ENCODE data around the gene TINAGL1.

TINAGL1 gene, protein sequence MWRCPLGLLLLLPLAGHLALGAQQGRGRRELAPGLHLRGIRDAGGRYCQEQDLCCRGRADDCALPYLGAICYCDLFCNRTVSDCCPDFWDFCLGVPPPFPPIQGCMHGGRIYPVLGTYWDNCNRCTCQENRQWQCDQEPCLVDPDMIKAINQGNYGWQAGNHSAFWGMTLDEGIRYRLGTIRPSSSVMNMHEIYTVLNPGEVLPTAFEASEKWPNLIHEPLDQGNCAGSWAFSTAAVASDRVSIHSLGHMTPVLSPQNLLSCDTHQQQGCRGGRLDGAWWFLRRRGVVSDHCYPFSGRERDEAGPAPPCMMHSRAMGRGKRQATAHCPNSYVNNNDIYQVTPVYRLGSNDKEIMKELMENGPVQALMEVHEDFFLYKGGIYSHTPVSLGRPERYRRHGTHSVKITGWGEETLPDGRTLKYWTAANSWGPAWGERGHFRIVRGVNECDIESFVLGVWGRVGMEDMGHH

DNA sequence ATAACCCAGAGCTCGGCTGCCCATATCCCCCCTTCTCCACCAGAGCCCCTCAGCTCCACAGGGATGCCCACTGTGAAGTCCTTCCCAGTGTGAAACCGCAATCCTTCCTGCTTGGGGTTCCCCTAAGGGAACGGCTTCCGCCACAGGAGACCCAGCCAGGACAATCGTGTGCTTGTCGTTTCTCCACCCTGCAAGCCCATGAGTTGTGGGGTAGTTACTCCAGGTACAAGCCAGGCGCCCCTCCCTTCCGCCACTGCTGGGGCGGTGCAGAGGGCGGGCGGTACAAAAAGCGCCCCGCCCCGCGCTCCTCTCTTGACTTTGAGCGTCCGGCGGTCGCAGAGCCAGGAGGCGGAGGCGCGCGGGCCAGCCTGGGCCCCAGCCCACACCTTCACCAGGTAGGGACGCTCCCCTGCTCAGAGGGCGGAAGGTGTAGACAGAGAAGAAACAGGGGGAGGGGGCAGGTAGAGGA is at the start of gene TINAGL1:
Gene TINAGL1, plus strand, starts transcription at position 315 of the 469 bp plus-strand sequence. CDS start 634 bp downstream, outside the sequence.
- DNase-seq = no peak

DNA sequence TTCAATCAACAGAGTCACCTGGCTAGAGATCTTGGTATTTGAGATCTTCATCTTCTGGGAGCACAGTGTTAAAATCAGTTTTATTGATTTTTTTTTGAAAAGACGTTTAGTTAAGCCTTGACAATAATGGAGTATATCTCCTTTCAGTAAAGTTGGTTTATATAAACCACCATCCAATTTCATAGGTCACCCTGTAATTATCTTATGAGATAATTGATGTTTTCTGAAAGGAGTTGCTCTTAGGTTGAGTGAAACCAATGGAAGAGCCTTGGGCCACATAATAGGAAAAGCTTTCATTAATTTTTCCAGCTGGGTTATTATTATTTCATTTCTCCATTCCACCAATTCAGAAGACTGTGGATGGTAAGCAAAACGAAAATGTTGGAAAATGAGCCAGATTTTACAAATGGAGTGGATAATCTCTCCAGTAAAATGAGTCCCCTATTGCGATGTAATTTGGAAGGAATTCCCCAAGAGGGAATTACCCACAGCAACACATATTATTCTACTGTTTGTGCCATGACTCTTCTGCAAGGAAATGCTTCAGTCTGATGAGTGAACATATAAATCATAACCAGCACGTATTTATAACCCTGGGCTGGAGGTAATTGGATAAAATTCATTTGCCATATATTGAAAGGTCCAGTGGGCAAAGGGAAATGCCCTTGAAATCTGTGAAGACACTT is 46.2 kb upstream of the TINAGL1 start:
- no peak for DNase-seq

DNA sequence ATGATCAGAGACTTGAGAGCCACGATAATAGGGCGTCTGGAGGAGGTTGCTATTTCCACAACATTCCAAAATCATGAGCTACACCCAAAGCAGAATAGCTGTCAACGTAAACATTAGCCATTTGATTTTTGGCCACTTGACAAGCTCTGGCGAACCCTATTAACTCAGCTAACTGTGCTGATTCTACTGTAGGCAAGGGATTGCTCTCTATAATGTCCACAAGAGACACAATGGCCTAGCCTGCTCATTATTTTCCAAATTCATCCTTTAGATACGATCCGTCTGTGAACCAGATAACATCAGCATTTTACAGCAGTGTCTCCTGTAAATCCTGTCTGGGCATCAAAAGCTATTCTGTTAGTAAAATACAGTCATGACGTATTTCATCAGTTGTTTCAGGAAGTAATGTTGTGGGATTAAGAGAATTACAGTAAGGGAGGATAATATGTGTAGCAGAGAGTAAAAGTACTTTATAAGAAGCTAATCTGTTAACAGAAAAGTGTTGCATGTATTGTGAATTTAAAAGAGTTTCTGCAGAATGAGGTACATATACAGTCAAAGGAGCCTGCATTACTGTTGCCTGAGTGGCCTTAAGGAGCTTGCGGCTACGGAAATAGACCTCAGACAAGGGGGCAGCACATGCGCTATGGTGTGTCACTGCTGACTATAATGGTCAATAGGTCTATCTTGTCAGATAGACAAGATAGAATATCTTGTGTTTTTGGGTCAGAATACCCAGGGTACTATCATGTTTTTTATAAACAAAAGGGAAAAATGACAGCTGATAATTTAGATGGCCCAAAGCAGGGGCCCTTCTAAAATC is 44.9 kb upstream of the TINAGL1 start:
- DNase-seq = no peak

- no peak for DNase-seq
Observed at GRCh38 chr1:31532173-31532572, 44.1 kb upstream of the TINAGL1 start.

GRCh38 chr1:31535561-31535960 is 40.8 kb upstream of the TINAGL1 start:
- no peak for DNase-seq

DNA sequence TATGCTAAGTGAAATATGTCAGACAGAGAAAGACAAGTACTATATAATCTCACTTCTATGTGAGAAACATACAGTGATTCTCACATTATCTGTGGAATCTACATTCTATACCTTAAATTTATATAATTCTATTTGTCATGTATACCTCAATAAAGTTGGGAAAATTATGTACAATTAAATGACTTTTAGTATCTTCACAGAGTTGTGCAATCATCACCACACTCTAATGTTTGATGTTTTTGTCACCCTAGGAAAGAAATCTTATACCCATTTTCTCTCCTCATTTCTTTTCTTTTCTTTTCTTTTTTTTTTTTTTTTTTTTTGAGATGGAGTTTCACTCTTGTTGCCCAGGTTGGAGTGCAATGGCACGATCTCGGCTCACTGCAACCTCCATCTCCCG is 37.0 kb upstream of the TINAGL1 start:
- DNase-seq = no peak

DNA sequence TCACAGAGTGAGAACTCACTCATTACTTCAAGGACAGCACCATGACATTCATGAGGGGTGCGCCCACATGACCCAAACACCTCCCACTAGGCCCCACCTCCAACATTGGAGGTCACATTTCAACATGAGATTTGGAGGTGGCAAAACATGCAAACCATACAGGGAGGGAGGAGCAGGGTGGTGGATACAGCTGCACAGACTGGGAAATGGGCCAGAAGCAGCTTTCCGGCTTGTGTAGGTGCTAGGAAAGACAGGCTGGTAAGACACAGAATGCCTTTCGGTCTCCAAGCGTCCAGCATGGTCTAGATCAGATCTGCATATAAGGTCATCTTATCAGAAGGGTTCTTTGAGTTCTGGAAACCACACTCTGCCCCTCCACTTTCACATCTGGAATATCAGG is 35.1 kb upstream of the TINAGL1 start:
- no peak for DNase-seq

GRCh38 chr1:31545927-31546540 is 30.3 kb upstream of the TINAGL1 start:
- no peak for DNase-seq

DNA sequence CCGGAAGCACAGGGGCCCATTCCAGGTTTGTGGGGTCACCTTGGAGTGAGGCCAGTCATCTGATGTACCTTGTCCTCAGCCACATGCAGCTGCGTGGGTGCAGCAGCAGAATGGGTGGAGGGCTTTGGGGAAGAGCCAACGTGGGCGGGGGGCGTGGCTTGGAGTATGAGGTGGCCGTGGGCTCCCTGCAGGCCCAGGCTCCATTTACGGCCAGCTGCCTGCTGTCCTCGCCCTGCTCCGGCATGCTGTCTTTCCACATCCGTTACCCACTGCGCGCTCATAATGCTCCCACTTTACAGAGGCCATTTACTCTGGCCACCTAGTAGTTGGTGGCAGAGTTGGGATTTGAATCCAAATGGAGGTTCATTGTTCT is 27.8 kb upstream of the TINAGL1 start:
- DNase-seq = no peak

DNA sequence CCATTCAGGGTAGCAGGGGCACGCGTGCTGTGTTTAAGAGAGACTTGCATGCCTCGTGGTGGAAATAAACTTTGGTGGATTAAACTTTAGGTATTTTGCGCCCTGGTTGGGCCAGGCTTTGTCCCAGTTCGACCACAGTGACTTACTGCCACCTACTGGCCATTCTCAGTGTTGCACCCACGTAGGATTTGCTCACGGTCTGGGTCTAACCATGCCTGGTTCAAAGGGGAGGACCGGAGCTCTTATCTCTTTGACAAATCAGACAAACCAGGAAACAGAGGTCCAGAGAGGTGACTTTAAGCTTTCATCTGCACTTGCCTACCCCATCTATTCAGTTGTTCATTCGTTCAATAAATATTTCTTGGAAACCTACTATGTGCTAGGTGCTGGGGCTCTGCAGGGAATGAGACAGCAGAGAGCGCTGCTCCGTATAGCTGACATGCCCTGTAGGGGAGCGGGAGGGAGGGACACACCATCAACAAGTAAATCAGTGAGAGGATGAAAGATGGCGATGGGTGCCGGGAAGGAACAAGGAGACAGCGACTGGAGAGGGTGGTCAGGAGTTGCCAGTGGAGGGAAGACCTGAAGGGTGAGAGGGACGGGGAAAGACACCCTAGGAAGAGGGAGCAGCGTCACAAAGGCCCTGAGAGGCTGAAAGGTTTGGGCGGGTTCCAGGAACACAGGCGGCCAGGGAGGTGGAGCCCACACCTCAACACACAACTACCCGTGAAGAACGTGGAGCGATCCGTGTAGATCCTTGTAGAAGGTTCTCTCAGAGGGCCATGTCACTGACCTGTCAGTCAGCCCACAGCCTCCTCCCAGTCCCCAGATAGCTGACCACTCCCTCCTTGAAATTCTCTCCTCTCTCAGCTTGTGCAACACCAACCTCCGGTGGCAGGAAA is 27.2 kb upstream of the TINAGL1 start:
- peak; percentile 78 for DNase-seq

DNA sequence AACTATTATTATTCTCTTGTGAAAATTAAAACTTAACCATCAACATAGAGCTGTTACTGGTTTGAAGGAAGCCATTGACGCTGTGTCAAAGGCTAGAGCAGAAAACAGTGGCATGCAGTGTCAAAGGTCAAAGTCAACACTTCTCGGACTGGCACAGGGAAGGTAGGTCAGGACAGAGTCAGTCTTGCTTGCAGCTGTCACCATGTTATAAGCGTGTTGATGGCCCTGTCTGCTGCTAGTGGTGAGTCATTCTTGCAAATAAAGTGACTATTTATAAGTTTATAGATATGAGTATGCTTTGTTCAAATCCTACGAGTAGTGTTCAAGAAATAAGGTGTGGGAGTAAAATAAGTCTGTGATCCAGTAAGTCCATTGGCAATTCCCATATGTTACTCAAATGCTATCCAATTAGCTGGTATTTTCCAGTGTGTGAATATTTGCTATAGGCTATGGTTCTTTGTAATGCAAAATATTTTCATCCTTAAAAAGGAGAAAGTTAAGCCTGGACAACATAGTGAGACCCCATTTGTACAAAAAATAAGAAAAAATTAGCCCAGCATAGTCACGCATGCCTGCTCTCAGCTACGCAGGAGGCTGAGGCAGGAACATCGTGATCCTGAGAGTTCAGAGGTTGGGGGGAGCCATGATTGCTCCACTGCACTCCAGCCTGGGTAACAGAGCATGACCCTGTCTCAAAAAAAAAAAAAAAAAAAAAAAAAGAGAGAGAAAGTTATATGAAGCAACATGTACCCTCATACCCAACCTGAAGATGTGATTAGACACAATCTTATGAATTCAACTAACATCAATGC is 26.3 kb upstream of the TINAGL1 start:
- no peak for DNase-seq

DNA sequence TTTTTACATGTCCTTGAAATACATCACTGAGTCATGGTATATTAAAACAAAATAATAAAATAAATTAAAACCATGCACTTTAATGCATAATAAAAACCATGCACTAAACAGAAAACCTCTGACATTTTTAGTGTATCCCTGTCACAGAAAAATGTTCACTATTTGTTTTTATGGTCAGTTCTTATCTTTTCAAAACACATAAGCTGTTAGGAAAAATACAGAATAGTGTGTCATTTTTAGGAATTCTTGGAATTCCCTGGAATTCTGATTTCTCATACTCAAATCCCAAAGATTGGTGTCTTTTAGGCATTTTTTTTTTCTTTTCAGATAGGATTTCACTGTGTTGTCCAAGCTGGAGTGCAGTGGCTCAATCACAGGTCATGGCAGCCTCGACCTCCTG is 25.1 kb upstream of the TINAGL1 start:
- no peak for DNase-seq

DNA sequence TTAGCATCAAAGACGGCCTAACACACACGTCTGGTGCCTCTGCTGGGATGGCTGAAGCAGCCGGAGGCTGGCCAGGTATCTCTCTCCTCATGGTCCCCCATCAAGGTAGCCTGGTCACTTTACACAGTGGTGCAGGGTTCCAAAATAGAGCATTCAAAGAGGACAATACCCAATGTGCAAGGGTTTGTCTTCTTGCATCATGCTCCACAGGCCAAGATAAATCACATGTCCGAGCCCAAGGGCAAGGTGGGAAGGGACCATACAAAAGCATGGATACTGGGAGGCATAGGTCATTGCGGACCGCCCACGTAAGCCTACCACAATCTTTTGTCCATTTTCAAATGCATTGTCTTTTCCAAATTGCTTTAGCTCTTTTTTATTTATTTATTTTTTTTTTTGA is 23.8 kb upstream of the TINAGL1 start:
- DNase-seq = no peak

DNA sequence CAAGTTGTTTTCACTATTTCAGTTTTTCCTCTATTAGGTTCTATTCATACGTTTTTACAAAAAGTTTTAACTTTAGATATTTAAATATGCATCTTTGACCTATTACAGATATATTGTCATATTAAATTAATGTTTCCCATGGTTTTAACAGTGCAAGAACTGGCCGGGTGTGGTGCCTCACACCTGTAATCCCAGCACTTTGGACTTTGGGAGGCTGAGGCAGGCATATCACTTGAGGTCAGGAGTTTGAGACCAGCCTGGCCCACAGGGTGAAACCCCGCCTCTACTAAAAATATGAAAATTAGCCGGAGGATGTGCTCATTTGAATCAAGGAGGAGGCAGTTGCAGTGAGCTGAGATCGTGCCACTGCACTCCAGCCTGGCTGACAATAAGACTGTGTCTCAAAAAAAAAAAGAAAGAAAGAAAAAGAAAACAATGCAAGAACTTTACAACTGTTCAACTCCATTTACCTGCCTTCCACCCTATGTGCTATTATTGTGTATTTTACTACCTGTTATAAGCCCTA is 19.8 kb upstream of the TINAGL1 start:
- no peak for DNase-seq

- no peak for DNase-seq
Observed at GRCh38 chr1:31559715-31560114, 16.6 kb upstream of the TINAGL1 start.

GRCh38 chr1:31560394-31560793 is 15.9 kb upstream of the TINAGL1 start:
- DNase-seq = no peak

- DNase-seq = no peak
Observed at GRCh38 chr1:31562707-31563360, 13.5 kb upstream of the TINAGL1 start.

DNA sequence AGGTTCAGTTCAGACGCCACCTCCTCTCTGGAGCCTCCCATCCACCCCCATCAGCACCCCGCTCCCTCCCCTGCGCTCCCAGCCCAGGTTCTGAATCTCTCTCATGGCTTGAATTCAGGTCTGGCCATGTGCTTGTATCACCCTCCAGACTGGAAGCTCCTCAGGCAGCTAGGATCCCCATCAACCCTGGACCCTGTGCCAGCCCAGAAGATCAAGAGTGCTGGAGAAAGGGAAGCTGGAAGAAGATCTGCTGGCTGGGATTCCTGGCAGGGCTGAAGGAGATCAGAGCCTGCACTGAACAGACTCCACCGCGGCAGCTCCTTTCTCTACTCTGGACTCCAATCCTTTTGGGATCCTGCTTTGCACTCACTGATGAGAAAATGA is 11.7 kb upstream of the TINAGL1 start:
- DNase-seq = no peak

GRCh38 chr1:31567956-31568570 is 8.3 kb upstream of the TINAGL1 start:
- DNase-seq = no peak
